IMR-90 (cell line): ENCODE results near the gene FAM180A. TPM values are rescaled to one million over a fixed set of nuclear protein-coding genes. Genes with fewer than 3 reads are reported as not detected.

ENCODE experiments used
- ATAC-seq: fragments of 200-7000 bp; cut with Tn5 transposase; 2 replicates; pipeline ENCODE4 v1.9.1; 2020; ENCODE audit warnings: low read depth, mild to moderate bottlenecking, moderate library complexity
- BruUV-seq: library from RNA; stranded (reverse); fragments of 400-500 nt; replicated peaks from 2 replicates; lab custom pipeline; 2021; lab: Mats Ljungman, UMichigan
- CTCF ChIA-PET: fragments of 300-600 bp; formaldehyde crosslinking; extraction: SDS; loops from one replicate; lab custom pipeline; 2021; ENCODE audit warnings: antibody characterized with exemption; lab: Yijun Ruan, JAX
- POLR2A ChIA-PET: fragments of 300-600 bp; sonication (Branson Sonifier 250); formaldehyde crosslinking; loops from one replicate; lab custom pipeline; 2022; ENCODE audit warnings: antibody characterized with exemption; ENCODE audit not compliant: unreplicated experiment; lab: Charles Lee
- DNase-seq: peaks from one replicate; pipeline ENCODE4 v3.0.0; 2013
- H2AFZ ChIP-seq: replicated peaks from 2 replicates; pipeline ENCODE3; 2013; ENCODE audit warnings: low read length, mild to moderate bottlenecking; ENCODE audit not compliant: poor library complexity
- H2AK5ac ChIP-seq: 2 replicates; pipeline ENCODE4 v1.6.1; 2013; ENCODE audit warnings: low read depth, low read length, inconsistent platforms
- H2AK9ac ChIP-seq: replicated peaks from 2 replicates; pipeline ENCODE3; 2013; ENCODE audit warnings: mild to moderate bottlenecking, low read depth, low read length, moderate library complexity; ENCODE audit not compliant: poor library complexity
- H2BK120ac ChIP-seq: 2 replicates; pipeline ENCODE4 v1.6.1; 2013; ENCODE audit warnings: low read depth, low read length, inconsistent platforms
- H2BK15ac ChIP-seq: 3 replicates; pipeline ENCODE4 v1.6.1; 2013; ENCODE audit warnings: low read depth, low read length, inconsistent platforms
- H2BK20ac ChIP-seq: 2 replicates; pipeline ENCODE4 v1.6.1; 2013; ENCODE audit warnings: low read depth, mild to moderate bottlenecking, inconsistent platforms, low read length, moderate library complexity
- H2BK5ac ChIP-seq: 2 replicates; pipeline ENCODE4 v1.6.1; 2013; ENCODE audit warnings: mild to moderate bottlenecking, low read depth, low read length, inconsistent platforms; ENCODE audit not compliant: poor library complexity, severe bottlenecking
- H3K14ac ChIP-seq: replicated peaks from 2 replicates; pipeline ENCODE4 v1.6.1; 2013; ENCODE audit warnings: low read depth, low read length, inconsistent platforms
- H3K18ac ChIP-seq: 2 replicates; pipeline ENCODE4 v1.6.1; 2013; ENCODE audit warnings: low read depth, low read length, control low read depth
- H3K23ac ChIP-seq: 2 replicates; pipeline ENCODE4 v1.6.1; 2013; ENCODE audit warnings: low read depth, low read length, inconsistent platforms
- H3K27ac ChIP-seq: 2 replicates; pipeline ENCODE4 v1.5.1; 2013; ENCODE audit warnings: mild to moderate bottlenecking, control low read depth, low read length; ENCODE audit not compliant: insufficient read depth
- H3K27me3 ChIP-seq: 2 replicates; pipeline ENCODE4 v1.6.1; 2013; ENCODE audit warnings: low read length; ENCODE audit not compliant: control insufficient read depth, insufficient read depth
- H3K36me3 ChIP-seq: 2 replicates; pipeline ENCODE4 v1.6.1; 2013; ENCODE audit warnings: low read length, mixed read lengths; ENCODE audit not compliant: control insufficient read depth, insufficient read depth
- H3K4ac ChIP-seq: 2 replicates; pipeline ENCODE4 v1.6.1; 2013; ENCODE audit warnings: low read depth, low read length, inconsistent platforms
- H3K4me1 ChIP-seq: 2 replicates; pipeline ENCODE4 v1.6.1; 2013; ENCODE audit warnings: low read length, mixed read lengths; ENCODE audit not compliant: control insufficient read depth, insufficient read depth
- H3K4me2 ChIP-seq: 2 replicates; pipeline ENCODE4 v1.6.1; 2013; ENCODE audit warnings: low read depth, mild to moderate bottlenecking, control low read depth, low read length, moderate library complexity
- H3K4me3 ChIP-seq: 2 replicates; pipeline ENCODE4 v1.5.1; 2013; ENCODE audit warnings: low read depth, mild to moderate bottlenecking, control low read depth, low read length, moderate library complexity; ENCODE audit not compliant: insufficient read depth
- H3K56ac ChIP-seq: 2 replicates; pipeline ENCODE4 v1.6.1; 2013; ENCODE audit warnings: low read length, inconsistent platforms; ENCODE audit not compliant: insufficient read depth; ENCODE audit errors: extremely low read depth
- H3K79me1 ChIP-seq, 2 experiments: 2 replicates each; pipeline ENCODE4 v1.6.1; 2013; ENCODE audit warnings: low read length in 2 of 2, inconsistent platforms in 1 of 2, low read depth in 1 of 2
- H3K9ac ChIP-seq: 2 replicates; pipeline ENCODE4 v1.6.1; 2013; ENCODE audit warnings: low read depth, low read length, control low read depth
- H3K9me1 ChIP-seq: 2 replicates; pipeline ENCODE4 v1.6.1; 2013; ENCODE audit warnings: low read length, inconsistent platforms; ENCODE audit not compliant: insufficient read depth
- H3K9me3 ChIP-seq: 2 replicates; pipeline ENCODE4 v1.6.1; 2013; ENCODE audit warnings: low read length; ENCODE audit not compliant: control insufficient read depth, insufficient read depth
- H4K20me1 ChIP-seq: 2 replicates; pipeline ENCODE4 v1.6.1; 2013; ENCODE audit warnings: low read length, inconsistent platforms; ENCODE audit not compliant: insufficient read depth
- H4K5ac ChIP-seq: 2 replicates; pipeline ENCODE4 v1.6.1; 2013; ENCODE audit warnings: mild to moderate bottlenecking, low read depth, low read length, control low read depth
- H4K8ac ChIP-seq, 2 experiments: 2 replicates each; pipeline ENCODE4 v1.6.1; 2013; ENCODE audit warnings: low read depth in 2 of 2, low read length in 2 of 2, control low read depth in 1 of 2, inconsistent platforms in 1 of 2
- H4K91ac ChIP-seq: 2 replicates; pipeline ENCODE4 v1.6.1; 2013; ENCODE audit warnings: low read depth, low read length, inconsistent platforms; ENCODE audit not compliant: insufficient read depth
- CEBPB ChIP-seq: IDR thresholded peaks from 2 replicates; pipeline ENCODE4 v1.6.1; 2012; ENCODE audit warnings: low read depth, low read length, improper control_type of control experiment
- CHD1 ChIP-seq: IDR thresholded peaks from 2 replicates; pipeline ENCODE4 v1.6.1; 2012; ENCODE audit warnings: low read depth, low read length, improper control_type of control experiment
- CTCF ChIP-seq: conservative IDR thresholded peaks from 2 replicates; pipeline ENCODE4 v1.5.1; 2012; ENCODE audit warnings: mild to moderate bottlenecking, low read depth, low read length, improper control_type of control experiment
- FOS ChIP-seq: fragments of 150-350 bp; IDR thresholded peaks from 2 replicates; pipeline ENCODE4 v1.6.1; 2016; ENCODE audit warnings: low read depth, low read length
- MAFK ChIP-seq: IDR thresholded peaks from 2 replicates; pipeline ENCODE4 v1.6.1; 2012; ENCODE audit warnings: low read depth, low read length, improper control_type of control experiment
- RAD21 ChIP-seq: IDR thresholded peaks from 2 replicates; pipeline ENCODE4 v1.6.1; 2012; ENCODE audit warnings: low read length, improper control_type of control experiment
- RFX5 ChIP-seq: IDR thresholded peaks from 2 replicates; pipeline ENCODE4 v1.8.0; 2012; ENCODE audit warnings: low read depth, mild to moderate bottlenecking, low read length, moderate library complexity
- SMC3 ChIP-seq: fragments of 150-350 bp; IDR thresholded peaks from 2 replicates; pipeline ENCODE4 v1.6.1; 2016; ENCODE audit warnings: low read depth, mild to moderate bottlenecking, antibody characterized with exemption, low read length, moderate library complexity
- USF2 ChIP-seq: fragments of 150-350 bp; IDR thresholded peaks from 2 replicates; pipeline ENCODE4 v1.6.1; 2017; ENCODE audit warnings: mild to moderate bottlenecking, antibody characterized with exemption, low read length, low read depth
- WGBS, 2 experiments: methylation state at CpG; one replicate each; pipeline versions ENCODE4 v1.1.5 to v1.1.7; 2013; ENCODE audit warnings: missing lambda C conversion rate in 2 of 2; ENCODE audit not compliant: insufficient read length in 1 of 2; ENCODE audit errors: extremely low coverage in 2 of 2; 5-methylcytosine and 5-hydroxymethylcytosine counted together
- dilution Hi-C: fragments of 300-500 bp; cut with HindIII; formaldehyde crosslinking; loops from one replicate; pipeline ENCODE4 v1.14.3; 2018; ENCODE audit warnings: low sequenced_read_pairs; ENCODE audit not compliant: unreplicated experiment
- in situ Hi-C: fragments of 300-500 bp; cut with MboI; formaldehyde crosslinking; loops from 3 replicates; pipeline ENCODE4 v1.14.3; 2019; ENCODE audit warnings: low sequenced_read_pairs, inconsistent platforms, mixed read lengths
- intact Hi-C: fragments of 100-400 bp; cut with micrococcal nuclease; formaldehyde crosslinking; loops from 2 replicates; pipeline ENCODE4 v1.10.0; 2022
- polyA plus RNA-seq, 3 experiments: library from polyadenylated mRNA; depleted of rRNA; stranded (reverse); fragments of >200 nt; gene quantifications; 2 replicates each; pipeline ENCODE4 v1.2.3, GENCODE V29; 2012; ENCODE audit warnings: low replicate concordance in 1 of 3
- total RNA-seq: library from RNA; depleted of rRNA; stranded (reverse); fragments of >200 nt; gene quantifications from 2 replicates; pipeline ENCODE4 v1.2.3, GENCODE V29; 2012

Gene FAM180A
- total and polyA plus RNA-seq, 2 of the 4 experiments (the other 2 are of a cell fraction): 1.3 to 2.0 TPM

GRCh38 chr7:135771961-135772638 is 23.5 kb upstream of the FAM180A start:
- H4K8ac ChIP-seq: peak overlapping the region; percentile 53 to 72; a peak in 3 of 4 replicates
- no TSS peak for BruUV-seq
- peaks cover 16% of the 10 kb centered on the region for H3K4me1 ChIP-seq
- peak overlapping the region; percentile 84 for H3K14ac ChIP-seq
- H2AK5ac ChIP-seq: peak overlapping the region; percentile 50; the same call in 1 of the 2 replicates
- POLR2A ChIA-PET: no interaction called here
- dilution Hi-C loops: no loop called here
- CTCF ChIA-PET: interaction anchor here (0.9 kb wide), 1 partner anchor 24 kb away, joined by 3 read pairs; no protein-coding TSS in a partner anchor
- peak; percentile 57 for ATAC-seq
- H3K9me1 ChIP-seq: peaks cover 18% of the 10 kb centered on the region
- H3K27ac ChIP-seq: peak overlapping the region; percentile 10; the same call in 1 of the 2 replicates
- intact Hi-C loops: no loop called here
- no peak overlapping the region for H3K4me3 ChIP-seq
- peak overlapping the region; percentile 88 for H3K18ac ChIP-seq
- no peak overlapping the region for H3K9ac ChIP-seq
- 0 out of 4 replicates have a peak, but pooled peaks cover 0 to 3% of the 10 kb centered on the region in 2 experiments for H3K79me1 ChIP-seq
- DNase-seq: peak; percentile 90
- peak overlapping the region; percentile 66; the same call in 2 of the 3 replicates for H2BK15ac ChIP-seq
- H2BK20ac ChIP-seq: peak overlapping the region; percentile 88
- peak overlapping the region; percentile 67 for H2BK5ac ChIP-seq
- no peaks in the 10 kb centered on the region for H3K27me3 ChIP-seq
- H4K5ac ChIP-seq: peak overlapping the region; percentile 90
- H4K91ac ChIP-seq: peak overlapping the region; percentile 60
- peak overlapping the region; percentile 79 for H2AK9ac ChIP-seq
- no peaks in the 10 kb centered on the region for H3K36me3 ChIP-seq
- H3K4me2 ChIP-seq: no peak overlapping the region
- WGBS, 2 experiments: 93% methylated on average over 2 of the region's 4 CpGs; no CpG with 5 or more reads in 1 of the 2 experiments
- H3K9me3 ChIP-seq: no peaks in the 10 kb centered on the region
- peak overlapping the region; percentile 81 for H3K4ac ChIP-seq
- in situ Hi-C loops: no loop called here
- H4K20me1 ChIP-seq: no peaks in the 10 kb centered on the region
- H3K56ac ChIP-seq: no peak overlapping the region
- H2AFZ ChIP-seq: peak overlapping the region; percentile 73
- H3K23ac ChIP-seq: peak overlapping the region; percentile 70; the same call in 1 of the 2 replicates
- peak overlapping the region; percentile 89 for H2BK120ac ChIP-seq
- TF ChIP-seq MAFK: no peak
- no peak for TF ChIP-seq RAD21
- TF ChIP-seq FOS: peak; percentile 58; the same call in 1 of the 2 replicates
- no peak for TF ChIP-seq USF2
- no peak for TF ChIP-seq CTCF
- TF ChIP-seq CEBPB: peak; percentile 79
- no peak for TF ChIP-seq RFX5
- no peak for TF ChIP-seq SMC3
- no peak for TF ChIP-seq CHD1
